ENCODE measurements around the gene GOLIM4. TPM values are rescaled to one million over a fixed set of nuclear protein-coding genes. Genes with fewer than 3 reads are reported as not detected.

The GOLIM4 gene
- total and polyA plus RNA-seq, 2 of the 13 experiments (the other 11 are each of a cell fraction or from before 2014, with no cell fraction given) = 10.9 to 47.7 TPM

DNA sequence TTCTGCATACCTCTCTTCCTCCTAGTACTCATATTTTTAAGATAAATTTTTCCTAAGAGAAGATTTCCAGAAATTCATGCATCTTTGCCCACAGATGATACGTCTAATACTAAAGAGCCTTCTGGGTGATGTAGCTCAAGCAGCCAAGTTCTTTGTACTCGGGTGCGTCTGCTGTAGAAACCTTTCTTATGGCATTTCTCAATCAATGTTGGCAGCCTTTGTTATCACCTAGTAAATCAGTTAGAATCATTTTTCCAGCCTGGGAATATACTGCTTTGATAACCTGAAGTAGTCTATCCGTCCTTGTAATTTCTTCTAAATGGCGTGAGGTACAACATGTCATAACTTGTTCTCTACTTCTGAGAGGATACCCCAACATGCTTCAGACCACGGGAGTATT lies 104.5 kb downstream of the GOLIM4 start (continued):
- TF ChIP-seq ELF1 (CRISPR knock-in tag; IDR thresholded peaks at IDR 0.05) (no peak), TAF1 (CRISPR knock-in tag; IDR thresholded peaks at IDR 0.05) (no peak)

- BruUV-seq (replicated peaks) = no TSS peak
- Histone ChIP-seq H3K4me1 (ENCODE audit: insufficient read depth, low read length) (no peaks in the 10 kb centered on the region), H3K4me2 (ENCODE audit: low read depth, low read length) (no peak overlapping the region), H3K4me3 (replicated peaks in 1 of 3; ENCODE audit: insufficient read depth in 1 of 3, low read depth in 2 of 3, low read length in 3 of 3) (no peak overlapping the region), H3K36me3 (replicated peaks in 1 of 2; ENCODE audit: control insufficient read depth in 1 of 2, insufficient read depth in 2 of 2, low read length in 2 of 2) (no peaks in the 10 kb centered on the region), H3K9me3 (ENCODE audit: low read length) (no peaks in the 10 kb centered on the region), H3K9ac (ENCODE audit: insufficient read depth, low read depth, low read length) (no peak overlapping the region), H4K20me1 (ENCODE audit: insufficient read depth, low read length) (no peaks in the 10 kb centered on the region), H2AFZ (ENCODE audit: low read length) (no peak overlapping the region), H3K79me2 (ENCODE audit: insufficient read depth, low read length) (no peaks in the 10 kb centered on the region), H3K27me3 (ENCODE audit: control insufficient read depth in 1 of 2, insufficient read depth in 2 of 2, low read length in 2 of 2) (no peaks in the 10 kb centered on the region), H3K27ac (ENCODE audit: extremely low read length, insufficient read depth, low read length) (no peak overlapping the region)
- intact Hi-C loops (cut with micrococcal nuclease; ENCODE audit: unreplicated experiment) (no loop called here), in situ Hi-C loops (cut with HindIII; ENCODE audit: extremely low pct_ligation_motif_present, low pct_unique_long_range_greater_than_20kb) (no loop called here)
- FAIRE-seq = no peak
- WGBS (ENCODE audit: low lambda C conversion rate) = 8% methylated on average over 6 of the region's 6 CpGs
- ChIA-PET POLR2A (no interaction called here), CTCF (ENCODE audit: low intra/inter-chr PET ratio, low total read pairs) (no interaction called here)
- no peak for DNase-seq (ENCODE audit: low spot score)
- no peak for TF ChIP-seq PRDM15 (CRISPR knock-in tag; IDR thresholded peaks at IDR 0.05)
- TF ChIP-seq TFAP4 (IDR thresholded peaks at IDR 0.05; ENCODE audit: borderline replicate concordance, low read depth) = no peak
- no peak for ATAC-seq
Measured at GRCh38 chr3:167989999-167990398, 105.7 kb downstream of the GOLIM4 start.

All from HepG2 (cell line).